Measurements from ENCODE around the gene ITFG1. TPM values are rescaled to one million over a fixed set of nuclear protein-coding genes. Genes with fewer than 3 reads are reported as not detected.

The ITFG1 gene
- total and polyA plus RNA-seq, 2 of the 13 experiments (the other 11 are each of a cell fraction or from before 2014, with no cell fraction given), result 74.5 to 150 TPM

DNA sequence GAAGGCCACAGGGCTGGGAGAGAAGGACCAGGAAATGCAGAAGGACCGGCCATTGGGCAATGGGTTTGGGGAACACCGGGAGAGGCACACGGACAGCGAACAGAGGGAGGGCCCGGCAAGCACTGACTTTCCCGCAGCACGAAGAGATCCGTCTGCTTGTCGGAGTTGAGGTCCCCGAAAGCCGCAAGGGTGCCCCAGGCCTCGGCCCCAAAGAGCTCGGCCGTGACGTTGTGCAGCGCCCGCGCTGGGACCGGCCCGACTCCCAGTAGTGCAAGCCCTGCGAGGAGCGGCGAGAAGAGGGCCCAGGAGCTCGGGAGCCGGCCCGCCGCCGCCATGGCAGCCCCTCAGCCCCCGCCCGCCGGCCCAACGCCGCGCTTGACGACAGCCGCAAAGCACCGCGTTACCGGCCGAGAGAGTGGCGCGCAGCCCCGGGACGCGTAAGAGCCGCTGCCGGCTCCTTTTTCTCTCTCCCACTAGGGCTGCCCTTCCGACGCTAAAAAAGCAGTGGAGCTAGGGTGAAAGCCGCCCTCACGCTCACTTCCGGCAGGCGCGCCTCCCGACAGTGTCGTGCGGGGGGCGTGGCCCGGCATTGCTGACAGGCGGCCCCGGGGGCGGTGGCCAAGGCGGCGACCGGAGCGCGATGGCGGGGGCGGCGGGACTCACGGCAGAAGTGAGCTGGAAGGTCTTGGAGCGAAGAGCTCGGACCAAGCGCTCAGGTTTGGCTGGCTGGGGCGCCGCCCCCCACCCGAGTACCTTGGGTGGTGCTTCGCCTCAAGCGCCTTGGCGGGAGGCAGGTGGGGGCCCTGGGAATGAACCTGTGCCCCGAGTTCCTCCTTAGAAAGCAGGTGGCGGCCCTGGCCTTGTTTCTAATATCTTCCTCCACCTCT, at the start of gene ITFG1, which contains the start of gene PHKB (continued):
- TF ChIP-seq, protein P1, sequence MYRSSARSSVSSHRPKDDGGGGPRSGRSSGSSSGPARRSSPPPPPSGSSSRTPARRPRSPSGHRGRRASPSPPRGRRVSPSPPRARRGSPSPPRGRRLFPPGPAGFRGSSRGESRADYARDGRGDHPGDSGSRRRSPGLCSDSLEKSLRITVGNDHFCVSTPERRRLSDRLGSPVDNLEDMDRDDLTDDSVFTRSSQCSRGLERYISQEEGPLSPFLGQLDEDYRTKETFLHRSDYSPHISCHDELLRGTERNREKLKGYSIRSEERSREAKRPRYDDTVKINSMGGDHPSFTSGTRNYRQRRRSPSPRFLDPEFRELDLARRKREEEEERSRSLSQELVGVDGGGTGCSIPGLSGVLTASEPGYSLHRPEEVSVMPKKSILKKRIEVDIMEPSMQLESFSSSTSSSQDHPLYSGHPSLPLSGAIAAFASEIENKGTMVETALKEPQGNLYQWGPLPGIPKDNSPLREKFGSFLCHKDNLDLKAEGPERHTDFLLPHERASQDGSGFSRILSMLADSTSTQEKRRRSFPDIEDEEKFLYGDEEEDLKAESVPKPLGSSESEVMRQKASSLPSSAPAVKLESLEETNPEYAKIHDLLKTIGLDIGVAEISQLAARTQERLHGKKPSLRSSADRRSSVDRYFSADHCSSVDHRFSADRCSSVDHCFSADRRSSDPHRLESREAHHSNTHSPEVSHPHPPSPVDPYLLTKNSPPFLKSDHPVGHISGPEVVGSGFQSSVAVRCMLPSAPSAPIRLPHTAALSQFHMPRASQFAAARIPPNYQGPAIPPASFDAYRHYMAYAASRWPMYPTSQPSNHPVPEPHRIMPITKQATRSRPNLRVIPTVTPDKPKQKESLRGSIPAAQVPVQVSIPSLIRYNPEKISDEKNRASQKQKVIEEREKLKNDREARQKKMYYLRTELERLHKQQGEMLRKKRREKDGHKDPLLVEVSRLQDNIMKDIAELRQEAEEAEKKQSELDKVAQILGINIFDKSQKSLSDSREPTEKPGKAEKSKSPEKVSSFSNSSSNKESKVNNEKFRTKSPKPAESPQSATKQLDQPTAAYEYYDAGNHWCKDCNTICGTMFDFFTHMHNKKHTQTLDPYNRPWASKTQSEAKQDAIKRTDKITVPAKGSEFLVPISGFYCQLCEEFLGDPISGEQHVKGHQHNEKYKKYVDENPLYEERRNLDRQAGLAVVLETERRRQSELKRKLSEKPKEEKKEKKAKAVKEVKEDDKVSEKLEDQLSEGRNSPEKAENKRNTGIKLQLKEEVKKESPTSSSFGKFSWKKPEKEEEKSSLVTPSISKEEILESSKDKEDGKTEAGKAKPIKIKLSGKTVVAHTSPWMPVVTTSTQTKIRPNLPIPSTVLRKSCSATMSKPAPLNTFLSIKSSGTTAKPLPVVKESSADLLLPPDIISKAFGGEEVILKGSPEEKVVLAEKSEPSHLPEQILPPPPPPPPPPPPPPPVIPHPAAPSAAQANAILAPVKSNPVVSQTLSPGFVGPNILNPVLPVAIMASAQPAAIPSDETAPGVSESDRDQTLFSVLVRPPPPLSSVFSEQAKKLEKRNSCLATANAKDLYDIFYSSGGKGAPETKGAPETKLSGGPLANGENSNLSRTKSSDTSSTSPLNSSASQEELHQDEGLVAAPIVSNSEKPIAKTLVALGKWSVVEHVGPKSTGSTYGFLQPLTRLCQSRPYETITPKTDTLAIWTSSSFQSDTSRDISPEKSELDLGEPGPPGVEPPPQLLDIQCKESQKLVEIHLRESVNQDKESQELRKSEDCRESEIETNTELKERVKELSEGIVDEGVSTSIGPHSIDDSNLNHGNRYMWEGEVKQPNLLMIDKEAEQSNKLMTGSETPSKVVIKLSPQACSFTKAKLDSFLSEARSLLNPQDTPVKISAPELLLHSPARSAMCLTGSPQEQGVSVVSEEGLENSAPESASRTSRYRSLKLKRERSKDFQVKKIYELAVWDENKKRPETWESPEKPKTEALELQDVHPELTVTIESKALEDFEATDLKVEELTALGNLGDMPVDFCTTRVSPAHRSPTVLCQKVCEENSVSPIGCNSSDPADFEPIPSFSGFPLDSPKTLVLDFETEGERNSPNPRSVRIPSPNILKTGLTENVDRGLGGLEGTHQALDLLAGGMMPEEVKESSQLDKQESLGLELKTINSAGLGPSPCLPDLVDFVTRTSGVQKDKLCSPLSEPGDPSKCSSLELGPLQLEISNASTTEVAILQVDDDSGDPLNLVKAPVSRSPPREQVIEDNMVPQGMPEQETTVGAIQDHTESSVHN (CRISPR knock-in tag; IDR thresholded peaks at IDR 0.05), result no peak
- TF ChIP-seq, protein P2, sequence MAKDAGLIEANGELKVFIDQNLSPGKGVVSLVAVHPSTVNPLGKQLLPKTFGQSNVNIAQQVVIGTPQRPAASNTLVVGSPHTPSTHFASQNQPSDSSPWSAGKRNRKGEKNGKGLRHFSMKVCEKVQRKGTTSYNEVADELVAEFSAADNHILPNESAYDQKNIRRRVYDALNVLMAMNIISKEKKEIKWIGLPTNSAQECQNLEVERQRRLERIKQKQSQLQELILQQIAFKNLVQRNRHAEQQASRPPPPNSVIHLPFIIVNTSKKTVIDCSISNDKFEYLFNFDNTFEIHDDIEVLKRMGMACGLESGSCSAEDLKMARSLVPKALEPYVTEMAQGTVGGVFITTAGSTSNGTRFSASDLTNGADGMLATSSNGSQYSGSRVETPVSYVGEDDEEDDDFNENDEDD (CRISPR knock-in tag; IDR thresholded peaks at IDR 0.05; ENCODE audit: borderline replicate concordance), result no peak; the same call in 1 of the 2 replicates
- TF ChIP-seq CCAR2 (optimal IDR thresholded peaks at IDR 0.05; ENCODE audit: low read depth, low read length) (no peak), ASH2L (IDR thresholded peaks at IDR 0.05; ENCODE audit: insufficient read length, low read depth, low read length) (peak; percentile 96), ZNF224 (CRISPR knock-in tag; IDR thresholded peaks at IDR 0.05) (peak; percentile 95), ZNF124 (CRISPR knock-in tag; IDR thresholded peaks at IDR 0.05) (peak; percentile 58; the same call in 1 of the 2 replicates), ZNF563 (CRISPR knock-in tag; IDR thresholded peaks at IDR 0.05) (peak; percentile 91), ZNF432 (CRISPR knock-in tag; IDR thresholded peaks at IDR 0.05; ENCODE audit: borderline replicate concordance) (no peak), ZNF678 (CRISPR knock-in tag; IDR thresholded peaks at IDR 0.05) (no peak; the same call in 1 of the 2 replicates)
- TF ChIP-seq, protein P3, sequence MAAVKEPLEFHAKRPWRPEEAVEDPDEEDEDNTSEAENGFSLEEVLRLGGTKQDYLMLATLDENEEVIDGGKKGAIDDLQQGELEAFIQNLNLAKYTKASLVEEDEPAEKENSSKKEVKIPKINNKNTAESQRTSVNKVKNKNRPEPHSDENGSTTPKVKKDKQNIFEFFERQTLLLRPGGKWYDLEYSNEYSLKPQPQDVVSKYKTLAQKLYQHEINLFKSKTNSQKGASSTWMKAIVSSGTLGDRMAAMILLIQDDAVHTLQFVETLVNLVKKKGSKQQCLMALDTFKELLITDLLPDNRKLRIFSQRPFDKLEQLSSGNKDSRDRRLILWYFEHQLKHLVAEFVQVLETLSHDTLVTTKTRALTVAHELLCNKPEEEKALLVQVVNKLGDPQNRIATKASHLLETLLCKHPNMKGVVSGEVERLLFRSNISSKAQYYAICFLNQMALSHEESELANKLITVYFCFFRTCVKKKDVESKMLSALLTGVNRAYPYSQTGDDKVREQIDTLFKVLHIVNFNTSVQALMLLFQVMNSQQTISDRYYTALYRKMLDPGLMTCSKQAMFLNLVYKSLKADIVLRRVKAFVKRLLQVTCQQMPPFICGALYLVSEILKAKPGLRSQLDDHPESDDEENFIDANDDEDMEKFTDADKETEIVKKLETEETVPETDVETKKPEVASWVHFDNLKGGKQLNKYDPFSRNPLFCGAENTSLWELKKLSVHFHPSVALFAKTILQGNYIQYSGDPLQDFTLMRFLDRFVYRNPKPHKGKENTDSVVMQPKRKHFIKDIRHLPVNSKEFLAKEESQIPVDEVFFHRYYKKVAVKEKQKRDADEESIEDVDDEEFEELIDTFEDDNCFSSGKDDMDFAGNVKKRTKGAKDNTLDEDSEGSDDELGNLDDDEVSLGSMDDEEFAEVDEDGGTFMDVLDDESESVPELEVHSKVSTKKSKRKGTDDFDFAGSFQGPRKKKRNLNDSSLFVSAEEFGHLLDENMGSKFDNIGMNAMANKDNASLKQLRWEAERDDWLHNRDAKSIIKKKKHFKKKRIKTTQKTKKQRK (IDR thresholded peaks at IDR 0.05; ENCODE audit: low read length), result no peak
- TF ChIP-seq, protein P4, sequence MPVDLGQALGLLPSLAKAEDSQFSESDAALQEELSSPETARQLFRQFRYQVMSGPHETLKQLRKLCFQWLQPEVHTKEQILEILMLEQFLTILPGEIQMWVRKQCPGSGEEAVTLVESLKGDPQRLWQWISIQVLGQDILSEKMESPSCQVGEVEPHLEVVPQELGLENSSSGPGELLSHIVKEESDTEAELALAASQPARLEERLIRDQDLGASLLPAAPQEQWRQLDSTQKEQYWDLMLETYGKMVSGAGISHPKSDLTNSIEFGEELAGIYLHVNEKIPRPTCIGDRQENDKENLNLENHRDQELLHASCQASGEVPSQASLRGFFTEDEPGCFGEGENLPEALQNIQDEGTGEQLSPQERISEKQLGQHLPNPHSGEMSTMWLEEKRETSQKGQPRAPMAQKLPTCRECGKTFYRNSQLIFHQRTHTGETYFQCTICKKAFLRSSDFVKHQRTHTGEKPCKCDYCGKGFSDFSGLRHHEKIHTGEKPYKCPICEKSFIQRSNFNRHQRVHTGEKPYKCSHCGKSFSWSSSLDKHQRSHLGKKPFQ (CRISPR knock-in tag; IDR thresholded peaks at IDR 0.05; ENCODE audit: insufficient replicate concordance), result peak; percentile 30

Data from HepG2 (cell line).